H1 (cell line): ENCODE results near the gene TLR7. TPM values are rescaled to one million over a fixed set of nuclear protein-coding genes. Genes with fewer than 3 reads are reported as not detected.

ENCODE experiments used
- CTCF ChIA-PET: fragments of 300-600 bp; sonication (Branson Sonifier 250); formaldehyde crosslinking; loops from one replicate; lab custom pipeline; 2021; ENCODE audit not compliant: partially characterized antibody; lab: Charles Lee
- POLR2A ChIA-PET: fragments of 300-600 bp; sonication (Branson Sonifier 250); formaldehyde crosslinking; loops from one replicate; lab custom pipeline; 2021; ENCODE audit warnings: inconsistent platforms; ENCODE audit not compliant: partially characterized antibody; lab: Charles Lee
- DNase-seq, 2 experiments: peaks; one replicate each; pipeline versions ENCODE4 v3.0.0 to v3.0.0-alpha.2; 2010 to 2022; ENCODE audit warnings: low spot score in 2 of 2, low read depth in 1 of 2, mixed read lengths in 1 of 2
- FAIRE-seq: peaks from 2 replicates; lab custom pipeline; 2011; peaks lifted over from hg19 to GRCh38; lab: Jason Lieb, UNC
- H2AFZ ChIP-seq: 2 replicates; pipeline ENCODE4 v1.8.1; 2012; ENCODE audit warnings: low read length, inconsistent platforms
- H2AK5ac ChIP-seq: 2 replicates; pipeline ENCODE4 v1.6.1; 2013; ENCODE audit warnings: low read depth, low read length
- H2BK120ac ChIP-seq: replicated peaks from 2 replicates; pipeline ENCODE3; 2013; ENCODE audit warnings: low read depth, low read length, inconsistent platforms
- H2BK12ac ChIP-seq: 2 replicates; pipeline ENCODE4 v1.6.1; 2013; ENCODE audit warnings: low read depth, low read length
- H2BK15ac ChIP-seq: 2 replicates; pipeline ENCODE4 v1.6.1; 2013; ENCODE audit warnings: low read length
- H2BK20ac ChIP-seq: 2 replicates; pipeline ENCODE4 v1.6.1; 2013; ENCODE audit warnings: low read length
- H2BK5ac ChIP-seq: 2 replicates; pipeline ENCODE4 v1.6.1; 2013; ENCODE audit warnings: low read depth, low read length
- H3K14ac ChIP-seq: 2 replicates; pipeline ENCODE4 v1.6.1; 2013; ENCODE audit warnings: inconsistent platforms; ENCODE audit not compliant: insufficient read length
- H3K18ac ChIP-seq: 2 replicates; pipeline ENCODE4 v1.6.1; 2013; ENCODE audit warnings: low read length; ENCODE audit errors: extremely low read depth
- H3K23ac ChIP-seq: 2 replicates; pipeline ENCODE4 v1.6.1; 2013; ENCODE audit warnings: inconsistent platforms; ENCODE audit not compliant: insufficient read length
- H3K23me2 ChIP-seq: 2 replicates; pipeline ENCODE4 v1.6.1; 2013; ENCODE audit warnings: low read depth, low read length
- H3K27ac ChIP-seq: 2 replicates; pipeline ENCODE4 v1.6.1; 2011; ENCODE audit warnings: low read depth, low read length, inconsistent platforms
- H3K27me3 ChIP-seq, 4 experiments: replicated peaks in 1 of 4; 1 replicate in 1 of 4; 2 replicates in 3 of 4; pipeline versions ENCODE4 v1.6.1 to v1.8.1; 2011 to 2013; ENCODE audit warnings: low read length in 3 of 4, mild to moderate bottlenecking in 3 of 4, inconsistent platforms in 2 of 4, mixed read lengths in 2 of 4, moderate library complexity in 1 of 4; ENCODE audit not compliant: control insufficient read depth in 3 of 4, insufficient read depth in 3 of 4; ENCODE audit errors: extremely low read depth in 1 of 4
- H3K36me3 ChIP-seq, 4 experiments: 2 replicates each; pipeline versions ENCODE4 v1.6.1 to v1.8.1; 2011 to 2013; ENCODE audit warnings: mild to moderate bottlenecking in 4 of 4, low read length in 3 of 4, moderate library complexity in 2 of 4, control low read depth in 1 of 4, inconsistent platforms in 1 of 4; ENCODE audit not compliant: insufficient read depth in 4 of 4, control insufficient read depth in 2 of 4
- H3K4ac ChIP-seq: replicated peaks from 2 replicates; pipeline ENCODE3; 2013; ENCODE audit warnings: low read length, low read depth, mixed read lengths, inconsistent platforms; ENCODE audit not compliant: insufficient read length
- H3K4me1 ChIP-seq, 4 experiments: replicated peaks in 1 of 4; 1 replicate in 1 of 4; 2 replicates in 3 of 4; pipeline versions ENCODE4 v1.6.1 to v1.8.1; 2011 to 2013; ENCODE audit warnings: low read length in 3 of 4, inconsistent platforms in 2 of 4, mixed read lengths in 1 of 4; ENCODE audit not compliant: insufficient read depth in 4 of 4, control insufficient read depth in 3 of 4
- H3K4me2 ChIP-seq, 2 experiments: 2 replicates each; pipeline versions ENCODE4 v1.6.1 to v1.8.1; 2011 to 2013; ENCODE audit warnings: low read depth in 2 of 2, low read length in 2 of 2, control low read depth in 1 of 2, inconsistent platforms in 1 of 2, mild to moderate bottlenecking in 1 of 2; ENCODE audit not compliant: insufficient read depth in 1 of 2
- H3K4me3 ChIP-seq, 4 experiments: fragments of 200-600, 300-600 bp in 1 of 4; sonication (generic), shearing (Covaris generic), sonication (Bioruptor Twin) in 1 of 4; 2 replicates each; pipeline versions ENCODE4 v1.5.1 to v1.8.1; 2011 to 2016; ENCODE audit warnings: low read length in 4 of 4, low read depth in 3 of 4, control low read depth in 2 of 4, inconsistent platforms in 2 of 4, mild to moderate bottlenecking in 2 of 4, mixed read lengths in 1 of 4, moderate library complexity in 1 of 4; ENCODE audit not compliant: insufficient read depth in 2 of 4; ENCODE audit errors: extremely low read depth in 1 of 4
- H3K56ac ChIP-seq: replicated peaks from 2 replicates; pipeline ENCODE3; 2013; ENCODE audit warnings: low read depth, mild to moderate bottlenecking, mixed read lengths, low read length, inconsistent platforms; ENCODE audit not compliant: insufficient read length
- H3K79me1 ChIP-seq: 2 replicates; pipeline ENCODE4 v1.6.1; 2013; ENCODE audit warnings: low read depth, low read length, control low read depth
- H3K79me2 ChIP-seq, 2 experiments: 2 replicates each; pipeline versions ENCODE4 v1.6.1 to v1.8.1; 2012 to 2013; ENCODE audit warnings: low read length in 2 of 2, mild to moderate bottlenecking in 2 of 2, inconsistent platforms in 1 of 2; ENCODE audit not compliant: insufficient read depth in 2 of 2, control insufficient read depth in 1 of 2
- H3K9ac ChIP-seq, 4 experiments: replicated peaks in 1 of 4; 1 replicate in 1 of 4; 2 replicates in 3 of 4; pipeline versions ENCODE4 v1.6.1 to v1.8.1; 2011 to 2013; ENCODE audit warnings: low read depth in 3 of 4, low read length in 3 of 4, control low read depth in 2 of 4, mild to moderate bottlenecking in 2 of 4, moderate library complexity in 2 of 4, inconsistent platforms in 1 of 4; ENCODE audit errors: extremely low read depth in 1 of 4
- H3K9me3 ChIP-seq, 2 experiments: 2 replicates each; pipeline versions ENCODE4 v1.6.1 to v1.8.1; 2012 to 2013; ENCODE audit warnings: mild to moderate bottlenecking in 2 of 2, moderate library complexity in 2 of 2, control low read depth in 1 of 2, inconsistent platforms in 1 of 2, low read depth in 1 of 2, low read length in 1 of 2, mixed read lengths in 1 of 2; ENCODE audit not compliant: insufficient read depth in 2 of 2
- H4K20me1 ChIP-seq, 2 experiments: replicated peaks in 1 of 2; 2 replicates each; pipeline versions ENCODE3 to v1.8.1; 2011 to 2013; ENCODE audit warnings: inconsistent platforms in 2 of 2, low read length in 2 of 2, mild to moderate bottlenecking in 1 of 2; ENCODE audit not compliant: insufficient read depth in 2 of 2, control insufficient read depth in 1 of 2
- H4K5ac ChIP-seq: 2 replicates; pipeline ENCODE4 v1.6.1; 2013; ENCODE audit warnings: low read length, low read depth, mixed read lengths, inconsistent platforms; ENCODE audit not compliant: insufficient read length
- H4K8ac ChIP-seq: 2 replicates; pipeline ENCODE4 v1.8.0; 2013; ENCODE audit warnings: mild to moderate bottlenecking, moderate library complexity, low read length, inconsistent platforms; ENCODE audit not compliant: insufficient read depth; ENCODE audit errors: extremely low read depth
- H4K91ac ChIP-seq: replicated peaks from 2 replicates; pipeline ENCODE3; 2013; ENCODE audit warnings: low read length, mixed read lengths, inconsistent platforms; ENCODE audit not compliant: insufficient read length
- CREB1 ChIP-seq: IDR thresholded peaks from 2 replicates; pipeline ENCODE4 v1.6.1; 2012; ENCODE audit warnings: inconsistent platforms
- CTBP2 ChIP-seq: IDR thresholded peaks from 2 replicates; pipeline ENCODE4 v1.7.0; 2011; ENCODE audit warnings: borderline replicate concordance, mild to moderate bottlenecking, moderate library complexity, mixed read lengths, low read length; ENCODE audit not compliant: insufficient read depth, insufficient read length
- EGR1 ChIP-seq: IDR thresholded peaks from 2 replicates; pipeline ENCODE4 v1.6.1; 2011; ENCODE audit warnings: low read depth, low read length, borderline replicate concordance
- NANOG ChIP-seq: IDR thresholded peaks from 2 replicates; pipeline ENCODE4 v1.6.1; 2011; ENCODE audit warnings: low read length, low read depth, mild to moderate bottlenecking, inconsistent platforms; ENCODE audit not compliant: insufficient read depth, poor library complexity, severe bottlenecking
- PHF8 ChIP-seq: fragments of 200-600 bp; sonication (generic); conservative IDR thresholded peaks from 2 replicates; pipeline ENCODE4 v1.7.1; 2012; ENCODE audit warnings: low read depth, mild to moderate bottlenecking, inconsistent platforms, low read length, moderate library complexity
- POLR2AphosphoS5 ChIP-seq: IDR thresholded peaks from 2 replicates; pipeline ENCODE4 v1.6.1; 2011; ENCODE audit warnings: low read depth, low read length
- RFX5 ChIP-seq: IDR thresholded peaks from 2 replicates; pipeline ENCODE4 v1.6.1; 2011; ENCODE audit warnings: low read depth, low read length, improper control_type of control experiment, borderline replicate concordance
- SAP30 ChIP-seq: fragments of 300-600 bp; sonication (generic); IDR thresholded peaks from 2 replicates; pipeline ENCODE4 v1.7.1; 2012; ENCODE audit warnings: low read length, moderate library complexity, mild to moderate bottlenecking, inconsistent platforms; ENCODE audit not compliant: insufficient read depth, insufficient replicate concordance
- SIX5 ChIP-seq: IDR thresholded peaks from 2 replicates; pipeline ENCODE4 v1.6.1; 2011; ENCODE audit warnings: mild to moderate bottlenecking, low read depth, low read length
- SP4 ChIP-seq: IDR thresholded peaks from 2 replicates; pipeline ENCODE4 v1.6.1; 2012; ENCODE audit warnings: low read length, inconsistent platforms
- TAF7 ChIP-seq: optimal IDR thresholded peaks from 2 replicates; pipeline ENCODE3; 2011; ENCODE audit warnings: low read depth, mild to moderate bottlenecking, inconsistent platforms, low read length, moderate library complexity, borderline replicate concordance
- WGBS, 2 experiments: shearing (Covaris generic) in 1 of 2; methylation state at CpG; one replicate each; pipeline versions ENCODE4 v1.1.6 to v1.1.7; 2013 to 2015; ENCODE audit warnings: low lambda C conversion rate in 2 of 2, mixed read lengths in 2 of 2, inconsistent platforms in 1 of 2, low coverage in 1 of 2, missing lambda C conversion rate in 1 of 2; ENCODE audit not compliant: insufficient replicate concordance in 2 of 2, insufficient coverage in 1 of 2, insufficient read length in 1 of 2; ENCODE audit errors: extremely low coverage in 1 of 2, missing lambda C conversion rate in 1 of 2; 5-methylcytosine and 5-hydroxymethylcytosine counted together
- polyA plus RNA-seq, 7 experiments: library from polyadenylated mRNA; depleted of rRNA in 3 of 7; stranded (reverse) in 5 of 7; unstranded in 2 of 7; fragments of >200 nt in 5 of 7; fragments of 200-250 nt in 2 of 7; gene quantifications; 1 replicate in 5 of 7; 2 replicates in 1 of 7; 4 replicates in 1 of 7; pipeline versions ENCODE4 v1.2.1 to v1.2.3, GENCODE V29; 2011 to 2013; ENCODE audit warnings: missing spikeins in 2 of 7, mixed read lengths in 2 of 7
- total RNA-seq: library from RNA; stranded (reverse); fragmentation: NEBNext Ultra II Directional; extraction: Animal tissue kit (Norgen Biotek cat#: 25700); gene quantifications from 2 replicates; pipeline ENCODE4 v1.2.1, GENCODE V29; 2021
- TF ChIP-seq, protein P1 (sequence below): IDR thresholded peaks from 2 replicates; pipeline ENCODE4 v1.6.1; 2011; ENCODE audit warnings: low read depth, mild to moderate bottlenecking, low read length; ENCODE audit not compliant: insufficient read depth

Gene TLR7
- total and polyA plus RNA-seq, 2 of the 8 experiments (the other 6 are each of a cell fraction or from before 2014, with no cell fraction given), result 0.02 TPM; not detected in 1

DNA sequence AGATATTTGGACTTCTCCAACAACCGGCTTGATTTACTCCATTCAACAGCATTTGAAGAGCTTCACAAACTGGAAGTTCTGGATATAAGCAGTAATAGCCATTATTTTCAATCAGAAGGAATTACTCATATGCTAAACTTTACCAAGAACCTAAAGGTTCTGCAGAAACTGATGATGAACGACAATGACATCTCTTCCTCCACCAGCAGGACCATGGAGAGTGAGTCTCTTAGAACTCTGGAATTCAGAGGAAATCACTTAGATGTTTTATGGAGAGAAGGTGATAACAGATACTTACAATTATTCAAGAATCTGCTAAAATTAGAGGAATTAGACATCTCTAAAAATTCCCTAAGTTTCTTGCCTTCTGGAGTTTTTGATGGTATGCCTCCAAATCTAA is 20.3 kb downstream of the TLR7 start:
- Histone ChIP-seq H3K4me1 (no peaks in the 10 kb centered on the region), H3K27me3 (no peaks in the 10 kb centered on the region), H4K91ac (no peak overlapping the region), H3K4ac (no peak overlapping the region), H3K79me1 (no peaks in the 10 kb centered on the region), H3K14ac (no peak overlapping the region), H3K4me2 (no peak overlapping the region), H4K8ac (no peak overlapping the region), H3K18ac (no peak overlapping the region), H4K20me1 (no peaks in the 10 kb centered on the region), H3K27ac (no peak overlapping the region), H2BK20ac (no peak overlapping the region), H2BK5ac (no peak overlapping the region), H2BK15ac (no peak overlapping the region), H3K56ac (no peak overlapping the region), H3K23ac (no peak overlapping the region), H3K9ac (no peak overlapping the region), H3K23me2 (no peaks in the 10 kb centered on the region), H2AK5ac (no peak overlapping the region), H2BK12ac (no peak overlapping the region), H3K36me3 (no peaks in the 10 kb centered on the region), H3K79me2 (no peaks in the 10 kb centered on the region), H2BK120ac (no peak overlapping the region), H3K9me3 (no peaks in the 10 kb centered on the region), H3K4me3 (no peak overlapping the region), H4K5ac (no peak overlapping the region), H2AFZ (no peak overlapping the region)
- ChIA-PET CTCF (interaction anchor here (2.0 kb wide), 1 partner anchor 13 kb away, joined by 5 read pairs; no protein-coding TSS in a partner anchor), POLR2A (no interaction called here)
- FAIRE-seq (no peak), DNase-seq (no peak)
- WGBS, 2 experiments, result 95% methylated on average over 2 of the region's 2 CpGs; no CpG with 5 or more reads in 1 of the 2 experiments
- TF ChIP-seq, protein P1, sequence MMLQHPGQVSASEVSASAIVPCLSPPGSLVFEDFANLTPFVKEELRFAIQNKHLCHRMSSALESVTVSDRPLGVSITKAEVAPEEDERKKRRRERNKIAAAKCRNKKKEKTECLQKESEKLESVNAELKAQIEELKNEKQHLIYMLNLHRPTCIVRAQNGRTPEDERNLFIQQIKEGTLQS, result no peak
- TF ChIP-seq RFX5 (no peak), TAF7 (no peak), POLR2AphosphoS5 (no peak), PHF8 (no peak), SIX5 (no peak), CREB1 (no peak), SAP30 (no peak), EGR1 (no peak), CTBP2 (no peak), NANOG (no peak), SP4 (no peak)
